ENCODE measurements around the gene CFAP410. TPM values are rescaled to one million over a fixed set of nuclear protein-coding genes. Genes with fewer than 3 reads are reported as not detected.

The CFAP410 gene
- total and polyA plus RNA-seq, 2 of the 4 experiments (the other 2 are of a cell fraction) = 3.8 to 10.3 TPM

- no peak for ATAC-seq (ENCODE audit: low read depth)
- Histone ChIP-seq H2AFZ (replicated peaks; ENCODE audit: low read length, poor library complexity) (no peak overlapping the region), H3K79me1 (ENCODE audit: low read depth in 1 of 2, low read length in 2 of 2) (no peaks in the 10 kb centered on the region), H3K18ac (ENCODE audit: low read depth, low read length) (no peak overlapping the region), H3K27me3 (ENCODE audit: control insufficient read depth, insufficient read depth, low read length) (peaks cover 2% of the 10 kb centered on the region), H2AK9ac (replicated peaks; ENCODE audit: low read depth, low read length, poor library complexity) (no peak overlapping the region), H4K20me1 (ENCODE audit: insufficient read depth, low read length) (no peaks in the 10 kb centered on the region), H4K5ac (ENCODE audit: low read depth, low read length) (no peak overlapping the region), H4K8ac (ENCODE audit: low read depth in 2 of 2, low read length in 2 of 2) (no peak overlapping the region), H3K4me1 (ENCODE audit: control insufficient read depth, insufficient read depth, low read length) (no peaks in the 10 kb centered on the region), H3K23ac (ENCODE audit: low read depth, low read length) (no peak overlapping the region), H3K56ac (ENCODE audit: extremely low read depth, insufficient read depth, low read length) (no peak overlapping the region), H2AK5ac (ENCODE audit: low read depth, low read length) (no peak overlapping the region), H3K14ac (replicated peaks; ENCODE audit: low read depth, low read length) (no peak overlapping the region), H3K4me3 (ENCODE audit: insufficient read depth, low read depth, low read length) (no peak overlapping the region), H2BK5ac (ENCODE audit: low read depth, low read length, poor library complexity, severe bottlenecking) (no peak overlapping the region), H3K4ac (ENCODE audit: low read depth, low read length) (no peak overlapping the region), H2BK15ac (ENCODE audit: low read depth, low read length) (no peak overlapping the region), H2BK20ac (ENCODE audit: low read depth, low read length) (no peak overlapping the region), H3K27ac (ENCODE audit: insufficient read depth, low read length) (no peak overlapping the region), H2BK120ac (ENCODE audit: low read depth, low read length) (no peak overlapping the region), H3K36me3 (ENCODE audit: control insufficient read depth, insufficient read depth, low read length) (no peaks in the 10 kb centered on the region), H4K91ac (ENCODE audit: insufficient read depth, low read depth, low read length) (no peak overlapping the region), H3K9ac (ENCODE audit: low read depth, low read length) (no peak overlapping the region), H3K9me1 (ENCODE audit: insufficient read depth, low read length) (no peaks in the 10 kb centered on the region), H3K9me3 (ENCODE audit: control insufficient read depth, insufficient read depth, low read length) (peaks cover 7% of the 10 kb centered on the region), H3K4me2 (ENCODE audit: low read depth, low read length) (no peak overlapping the region)
- TF ChIP-seq RFX5 (IDR thresholded peaks at IDR 0.05; ENCODE audit: low read depth, low read length) = no peak
- no peak for TF ChIP-seq CTCF (conservative IDR thresholded peaks at IDR 0.05; ENCODE audit: low read depth, low read length)
- no peak for TF ChIP-seq CHD1 (IDR thresholded peaks at IDR 0.05; ENCODE audit: low read depth, low read length)
- TF ChIP-seq RAD21 (IDR thresholded peaks at IDR 0.05; ENCODE audit: low read length) = no peak
- TF ChIP-seq USF2 (IDR thresholded peaks at IDR 0.05; ENCODE audit: low read depth, low read length) = no peak
- no peak for TF ChIP-seq RCOR1 (IDR thresholded peaks at IDR 0.05; ENCODE audit: insufficient replicate concordance, low read length)
- no peak for TF ChIP-seq POLR2A (IDR thresholded peaks at IDR 0.05; ENCODE audit: low read depth, low read length)
- no peak for TF ChIP-seq MXI1 (IDR thresholded peaks at IDR 0.05; ENCODE audit: borderline replicate concordance, low read depth, low read length)
- no peak for TF ChIP-seq SMC3 (IDR thresholded peaks at IDR 0.05; ENCODE audit: low read depth, low read length)
- no TSS peak for BruUV-seq (replicated peaks)
- ChIA-PET POLR2A (ENCODE audit: unreplicated experiment) (no interaction called here), CTCF (no interaction called here)
- intact Hi-C loops (cut with micrococcal nuclease) (no loop called here), dilution Hi-C loops (cut with HindIII; ENCODE audit: low sequenced_read_pairs, unreplicated experiment) (no loop called here), in situ Hi-C loops (cut with MboI; ENCODE audit: low sequenced_read_pairs) (no loop called here)
- DNase-seq = no peak
- 40% methylated on average over 1 of the region's 4 CpGs; no CpG with 5 or more reads in 1 of the 2 experiments for WGBS, 2 experiments (ENCODE audit: extremely low coverage in 2 of 2, insufficient read length in 1 of 2)
These were observed 44.0 kb upstream of the CFAP410 start for GRCh38 chr21:44383216-44383615.
